ENCODE data around the gene RELN. TPM values are rescaled to one million over a fixed set of nuclear protein-coding genes. Genes with fewer than 3 reads are reported as not detected.

Gene RELN
- total and polyA plus RNA-seq, 2 of the 13 experiments (the other 11 are each of a cell fraction or from before 2014, with no cell fraction given): 315 to 332 TPM

- no peak for TF ChIP-seq FOXP4 (CRISPR knock-in tag; IDR thresholded peaks at IDR 0.05)
- no peak for TF ChIP-seq ZFY (CRISPR knock-in tag; IDR thresholded peaks at IDR 0.05)
- peak; percentile 70; the same call in 1 of the 2 replicates for TF ChIP-seq FOSL1 (CRISPR knock-in tag; IDR thresholded peaks at IDR 0.05; ENCODE audit: borderline replicate concordance)
- no peak for TF ChIP-seq MXD4 (CRISPR knock-in tag; IDR thresholded peaks at IDR 0.05)
- TF ChIP-seq ZNF512B (CRISPR knock-in tag; IDR thresholded peaks at IDR 0.05; ENCODE audit: borderline replicate concordance): no peak
- TF ChIP-seq ZNF639 (CRISPR knock-in tag; conservative IDR thresholded peaks at IDR 0.05): no peak
- no peak for TF ChIP-seq FLYWCH1 (CRISPR knock-in tag; IDR thresholded peaks at IDR 0.05)
- TF ChIP-seq ZNF142 (CRISPR knock-in tag; IDR thresholded peaks at IDR 0.05): no peak
- no peak for TF ChIP-seq ZNF10 (CRISPR knock-in tag; IDR thresholded peaks at IDR 0.05; ENCODE audit: borderline replicate concordance, low read depth)
- TF ChIP-seq ZNF235 (CRISPR knock-in tag; IDR thresholded peaks at IDR 0.05; ENCODE audit: borderline replicate concordance): no peak
- TF ChIP-seq SIN3B (IDR thresholded peaks at IDR 0.05; ENCODE audit: low read length): no peak
- TF ChIP-seq MTA3 (CRISPR knock-in tag; IDR thresholded peaks at IDR 0.05): no peak
Observed at GRCh38 chr7:104010052-104010909, 20.8 kb upstream of the RELN start (continued).
